GM19324 (cell line): ENCODE data around the gene CHST12.
"Not testable (repeated sequence)": the region's sequence is repeated elsewhere in the genome, so short reads cannot be mapped to it uniquely, and the experiment has no call there.

Experiments used
- ATAC-seq: cut with Tn5 transposase; IDR thresholded peaks from one replicate; pipeline ENCODE4 v1.9.1; 2021; ENCODE audit warnings: mild to moderate bottlenecking, moderate library complexity; ENCODE audit not compliant: unreplicated experiment, low FRiP score

Gene CHST12

GRCh38 chr7:2402687-2403013, 761 bp upstream of the CHST12 start:
- ATAC-seq, result no peak

GRCh38 chr7:2403718-2404648, 572 bp downstream of the CHST12 start:
- peak; percentile 4 for ATAC-seq

- ATAC-seq, result no peak
Observed at GRCh38 chr7:2404714-2405119, 1.3 kb downstream of the CHST12 start.

- no peak for ATAC-seq
Observed at GRCh38 chr7:2405201-2405600, 1.8 kb downstream of the CHST12 start.

GRCh38 chr7:2405601-2406345, 2.4 kb downstream of the CHST12 start:
- ATAC-seq, result peak; percentile 34

- ATAC-seq, result no peak
Observed at GRCh38 chr7:2409745-2410414, 6.5 kb downstream of the CHST12 start.

GRCh38 chr7:2411049-2411448, 7.6 kb downstream of the CHST12 start:
- no peak for ATAC-seq

GRCh38 chr7:2411815-2412586, 8.6 kb downstream of the CHST12 start:
- ATAC-seq, result no peak

GRCh38 chr7:2412587-2413201, 9.3 kb downstream of the CHST12 start:
- ATAC-seq, result no peak

GRCh38 chr7:2416063-2416462, 12.7 kb downstream of the CHST12 start:
- no peak for ATAC-seq

GRCh38 chr7:2416650-2417049, 13.2 kb downstream of the CHST12 start:
- no peak for ATAC-seq

GRCh38 chr7:2417178-2417577, 13.8 kb downstream of the CHST12 start:
- not testable (repeated sequence) for ATAC-seq

GRCh38 chr7:2417981-2418481, 14.6 kb downstream of the CHST12 start:
- ATAC-seq, result no peak

GRCh38 chr7:2420216-2420933, 17.0 kb downstream of the CHST12 start:
- ATAC-seq, result no peak

GRCh38 chr7:2421943-2422310, 18.5 kb downstream of the CHST12 start:
- no peak for ATAC-seq

- no peak for ATAC-seq
Observed at GRCh38 chr7:2425749-2426148, 22.3 kb downstream of the CHST12 start.

GRCh38 chr7:2431260-2431867, 28.0 kb downstream of the CHST12 start:
- ATAC-seq, result no peak

GRCh38 chr7:2432910-2433712, 29.7 kb downstream of the CHST12 start:
- ATAC-seq, result no peak
